SIG-M5 (cell line): ENCODE data around the gene STAC3.
A peak's percentile ranks its signal among the peaks of the same experiment; 100 is the strongest.

ENCODE experiments used
- DNase-seq: peaks from one replicate; lab custom pipeline; 2025; lab: John Stamatoyannopoulos, UW

STAC3 gene

GRCh38 chr12:57235728-57236131 is 15.3 kb downstream of the STAC3 start:
- DNase-seq, result no peak

DNA sequence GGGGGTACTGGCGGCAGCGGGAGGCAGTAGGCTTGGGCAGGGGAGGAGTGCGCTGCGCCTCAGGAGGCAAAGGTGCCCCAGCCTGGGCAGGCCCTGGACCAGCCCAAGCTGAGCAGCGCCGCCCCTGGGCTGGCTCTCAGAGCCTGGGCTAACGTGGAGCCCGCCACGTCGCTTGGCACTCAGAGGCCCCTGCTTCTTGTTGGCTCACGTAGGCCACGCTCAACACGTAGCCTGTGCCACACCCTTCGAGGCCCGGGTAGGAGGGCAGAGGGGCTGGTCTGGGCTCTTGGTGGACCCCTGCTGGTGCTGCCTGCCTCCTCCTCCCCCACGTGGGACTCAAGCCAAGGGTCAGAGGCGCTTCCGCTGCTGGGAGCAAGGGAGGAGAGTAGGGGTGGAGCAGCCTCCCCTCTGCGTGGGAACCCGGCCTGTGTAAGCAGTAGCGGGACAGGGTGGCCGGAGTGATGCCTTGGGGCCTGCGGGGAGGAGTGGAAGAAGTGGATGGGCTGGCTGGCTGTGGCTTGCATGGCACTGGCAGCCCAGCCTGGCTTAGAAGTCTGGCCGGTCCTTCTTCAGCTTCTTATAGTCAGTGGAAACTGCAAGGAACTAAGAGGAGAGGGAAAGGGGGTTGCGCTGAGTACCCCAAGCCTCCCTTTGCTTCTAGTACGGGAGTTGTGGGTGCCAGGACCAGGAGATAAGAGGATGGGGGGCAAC is 15.8 kb downstream of the STAC3 start:
- no peak for DNase-seq

GRCh38 chr12:57234571-57235016 is 16.4 kb downstream of the STAC3 start:
- no peak for DNase-seq

DNA sequence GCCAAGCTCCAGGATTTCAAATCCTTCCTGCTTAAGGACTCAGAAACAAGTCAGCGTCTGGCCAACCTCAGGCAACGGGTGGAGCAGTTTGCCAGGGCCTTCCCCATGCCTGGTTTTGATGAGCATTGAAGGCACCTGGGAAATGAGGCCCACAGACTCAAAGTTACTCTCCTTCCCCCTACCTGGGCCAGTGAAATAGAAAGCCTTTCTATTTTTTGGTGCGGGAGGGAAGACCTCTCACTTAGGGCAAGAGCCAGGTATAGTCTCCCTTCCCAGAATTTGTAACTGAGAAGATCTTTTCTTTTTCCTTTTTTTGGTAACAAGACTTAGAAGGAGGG is 16.8 kb downstream of the STAC3 start:
- DNase-seq, result no peak

DNA sequence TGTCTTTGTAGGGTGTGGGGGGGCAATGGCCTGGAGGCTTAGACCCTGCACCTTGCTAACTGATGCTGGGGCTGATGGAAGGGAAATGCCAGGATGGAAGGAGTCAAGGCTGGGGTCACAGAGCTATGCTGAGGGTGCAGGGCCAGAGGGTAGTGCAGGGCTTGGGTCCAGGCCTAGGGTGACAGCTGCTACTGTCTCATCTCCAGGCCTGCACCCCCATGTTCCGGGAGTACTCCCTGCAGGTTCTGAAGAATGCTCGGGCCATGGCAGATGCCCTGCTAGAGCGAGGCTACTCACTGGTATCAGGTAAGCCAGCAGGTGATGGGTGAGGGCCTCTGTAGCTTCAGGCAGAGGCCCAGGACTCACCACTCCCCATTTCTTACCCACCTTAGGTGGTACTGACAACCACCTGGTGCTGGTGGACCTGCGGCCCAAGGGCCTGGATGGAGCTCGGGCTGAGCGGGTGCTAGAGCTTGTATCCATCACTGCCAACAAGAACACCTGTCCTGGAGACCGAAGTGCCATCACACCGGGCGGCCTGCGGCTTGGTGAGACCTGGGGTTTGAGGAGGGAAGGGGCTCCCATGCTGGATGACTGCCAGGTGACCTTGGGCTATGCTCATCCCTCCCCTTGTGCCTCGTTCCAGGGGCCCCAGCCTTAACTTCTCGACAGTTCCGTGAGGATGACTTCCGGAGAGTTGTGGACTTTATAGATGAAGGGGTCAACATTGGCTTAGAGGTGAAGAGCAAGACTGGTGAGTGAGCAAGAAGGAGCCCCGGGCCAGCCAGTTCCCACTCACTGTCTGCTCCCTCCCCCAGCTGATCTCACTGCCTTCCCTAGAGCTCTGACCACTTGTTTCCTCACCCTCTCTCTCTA is 17.4 kb downstream of the STAC3 start:
- DNase-seq, result no peak

GRCh38 chr12:57232156-57232756 is 18.7 kb downstream of the STAC3 start:
- DNase-seq, result no peak

DNA sequence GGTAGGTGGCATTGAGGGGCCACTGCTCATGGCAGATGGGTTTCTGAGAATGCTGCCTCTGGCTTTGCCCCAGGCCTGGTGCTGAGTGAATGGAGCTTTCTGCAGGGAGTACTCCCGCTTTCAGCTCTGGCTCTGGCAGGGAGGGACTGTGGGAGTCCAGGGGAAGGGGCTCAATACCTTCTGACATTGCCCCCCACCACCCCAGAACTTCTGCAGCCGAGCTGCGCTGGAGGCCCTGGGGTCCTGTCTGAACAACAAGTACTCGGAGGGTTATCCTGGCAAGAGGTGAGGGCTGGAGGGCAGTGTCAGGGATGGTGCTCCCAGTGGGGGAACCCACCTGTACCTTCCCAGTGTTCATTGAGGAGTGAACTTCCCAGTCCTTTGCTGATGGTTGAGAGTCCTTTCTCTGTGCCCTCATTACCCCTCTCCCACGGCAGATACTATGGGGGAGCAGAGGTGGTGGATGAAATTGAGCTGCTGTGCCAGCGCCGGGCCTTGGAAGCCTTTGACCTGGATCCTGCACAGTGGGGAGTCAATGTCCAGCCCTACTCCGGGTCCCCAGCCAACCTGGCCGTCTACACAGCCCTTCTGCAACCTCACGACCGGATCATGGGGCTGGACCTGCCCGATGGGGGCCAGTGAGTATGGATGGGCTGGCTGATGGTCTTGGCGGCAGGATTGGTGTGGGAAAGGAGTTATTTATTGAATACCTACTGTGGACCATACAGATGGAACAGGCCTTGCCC is 19.5 kb downstream of the STAC3 start:
- no peak for DNase-seq

DNA sequence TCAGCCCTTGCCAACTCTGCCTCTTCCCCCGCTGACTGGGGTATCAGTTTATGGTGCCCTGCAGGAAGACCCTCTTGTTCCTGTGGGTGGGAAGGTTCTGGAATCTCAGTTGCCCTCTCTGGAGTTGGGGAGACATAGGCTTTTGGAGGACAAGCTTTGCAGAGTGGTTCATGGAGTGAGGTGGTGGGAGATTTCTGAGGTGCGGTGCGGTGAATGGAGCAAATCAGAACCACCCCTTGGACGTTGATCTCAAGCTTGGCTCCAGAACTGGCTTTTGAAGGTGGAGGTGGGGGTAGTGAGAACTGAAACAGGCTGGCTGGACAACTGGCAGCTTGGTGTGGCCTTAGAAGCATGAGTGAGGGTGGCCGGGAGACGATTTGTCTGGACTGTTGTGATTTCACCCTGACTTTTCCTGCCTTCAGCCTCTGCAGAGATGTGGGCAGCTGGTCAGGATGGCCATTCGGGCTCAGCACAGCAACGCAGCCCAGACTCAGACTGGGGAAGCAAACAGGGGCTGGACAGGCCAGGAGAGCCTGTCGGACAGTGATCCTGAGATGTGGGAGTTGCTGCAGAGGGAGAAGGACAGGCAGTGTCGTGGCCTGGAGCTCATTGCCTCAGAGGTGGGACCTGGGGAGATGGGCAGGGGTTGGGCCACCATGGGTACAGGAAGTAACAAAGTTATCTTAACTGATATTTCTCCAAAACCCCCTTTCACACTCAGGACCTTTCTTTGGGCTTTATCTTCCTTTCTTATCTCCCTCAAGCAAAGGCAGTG is 20.4 kb downstream of the STAC3 start:
- no peak for DNase-seq

- peak; percentile 88 for DNase-seq
Measured at GRCh38 chr12:57229634-57230380, 21.2 kb downstream of the STAC3 start, which contains the start of gene SHMT2. TSS of gene SHMT2 (plus strand) at chr12:57229711. CDS start at chr12:57229779, 68 bp downstream.

DNA sequence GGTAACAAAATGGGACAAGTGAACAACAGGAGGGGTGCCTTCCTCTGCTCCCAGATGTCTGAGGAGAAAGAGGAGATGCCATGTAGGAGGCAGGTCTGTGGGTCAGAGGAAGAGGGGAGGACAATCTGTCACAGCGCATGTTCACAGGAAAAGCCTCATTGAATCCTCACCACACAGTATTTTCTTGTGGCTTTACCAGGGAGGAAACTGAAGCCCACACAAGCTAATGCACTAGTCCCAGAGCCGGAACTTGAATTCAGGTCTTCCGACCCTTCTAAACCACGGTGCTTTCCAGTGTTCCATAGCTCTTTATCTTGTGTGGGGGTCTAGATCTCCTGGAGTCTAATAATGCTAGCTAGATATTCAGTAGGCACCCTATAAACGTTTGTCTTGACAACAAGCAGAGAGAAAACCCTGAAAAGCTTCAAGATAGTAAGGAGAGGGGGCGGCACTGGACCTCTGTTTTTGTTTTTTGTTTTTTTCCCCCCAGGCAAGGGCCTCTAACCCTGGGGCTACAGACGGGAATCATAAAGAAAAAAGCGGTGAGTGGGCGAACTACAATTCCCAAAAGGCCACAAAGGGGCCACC is 21.8 kb downstream of the STAC3 start:
- DNase-seq, result no peak

GRCh38 chr12:57227315-57228115 is 23.5 kb downstream of the STAC3 start:
- DNase-seq, result no peak

DNA sequence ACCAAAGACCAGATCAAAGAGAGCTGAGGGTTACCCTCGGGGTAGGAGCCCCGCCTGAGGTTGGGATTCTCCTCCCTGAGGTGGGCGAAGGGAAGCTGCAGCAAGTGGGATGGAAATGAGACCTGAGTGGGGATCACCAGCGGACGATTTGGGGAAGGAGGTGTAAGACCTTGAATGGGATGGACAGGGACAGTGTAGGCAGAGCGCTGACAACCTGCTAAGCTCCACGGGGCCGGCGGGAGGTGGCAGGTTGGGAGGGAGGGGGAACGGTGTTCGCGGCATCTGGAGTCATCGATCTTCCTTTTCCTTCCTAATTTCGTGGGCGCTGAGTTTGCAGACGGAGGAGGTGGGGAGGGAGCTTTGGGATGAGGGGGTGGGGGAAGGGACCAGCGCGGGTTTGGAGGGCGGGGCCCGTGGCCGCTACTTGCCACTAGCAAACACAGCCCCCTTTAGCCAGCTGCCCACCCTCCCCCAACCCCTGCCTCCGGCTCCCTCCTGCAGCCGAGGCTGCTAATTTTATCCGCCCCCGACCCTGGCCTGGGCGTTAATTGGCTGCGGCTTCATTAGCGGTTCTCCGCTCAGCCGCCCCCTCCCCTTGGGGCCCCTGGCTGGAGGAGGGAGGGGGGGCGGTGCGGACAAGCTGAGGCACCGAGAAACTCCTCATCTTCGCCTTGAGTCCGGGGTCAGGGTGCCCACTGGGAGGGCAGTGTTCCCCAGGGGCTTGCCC is 24.2 kb downstream of the STAC3 start:
- no peak for DNase-seq

DNA sequence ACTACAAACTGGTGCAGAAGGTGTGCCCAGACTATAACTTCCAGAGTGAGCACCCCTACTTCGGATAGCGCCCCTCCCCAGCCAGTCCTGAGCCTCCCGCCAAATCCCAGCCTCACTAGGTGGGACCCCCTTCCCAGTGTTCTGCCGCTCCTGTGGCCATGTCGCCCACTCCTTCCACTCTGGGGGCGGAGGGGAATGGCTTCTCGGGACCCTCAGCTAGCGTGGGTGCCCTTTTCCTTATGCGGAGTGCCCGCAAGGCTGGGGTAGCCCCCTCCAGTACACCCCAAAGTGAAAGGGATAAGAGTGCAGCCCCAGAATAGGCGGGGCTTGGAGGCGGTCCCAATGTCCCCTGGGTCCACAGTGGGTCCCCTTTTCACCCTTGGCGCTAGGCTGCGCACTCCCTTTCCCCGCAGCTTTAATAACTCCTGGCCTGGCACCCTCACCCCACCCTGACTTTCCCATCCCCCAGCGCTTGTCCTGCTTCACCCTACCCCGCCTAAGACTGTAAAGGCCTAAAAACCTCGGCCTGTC is 25.2 kb downstream of the STAC3 start:
- DNase-seq, result no peak

DNA sequence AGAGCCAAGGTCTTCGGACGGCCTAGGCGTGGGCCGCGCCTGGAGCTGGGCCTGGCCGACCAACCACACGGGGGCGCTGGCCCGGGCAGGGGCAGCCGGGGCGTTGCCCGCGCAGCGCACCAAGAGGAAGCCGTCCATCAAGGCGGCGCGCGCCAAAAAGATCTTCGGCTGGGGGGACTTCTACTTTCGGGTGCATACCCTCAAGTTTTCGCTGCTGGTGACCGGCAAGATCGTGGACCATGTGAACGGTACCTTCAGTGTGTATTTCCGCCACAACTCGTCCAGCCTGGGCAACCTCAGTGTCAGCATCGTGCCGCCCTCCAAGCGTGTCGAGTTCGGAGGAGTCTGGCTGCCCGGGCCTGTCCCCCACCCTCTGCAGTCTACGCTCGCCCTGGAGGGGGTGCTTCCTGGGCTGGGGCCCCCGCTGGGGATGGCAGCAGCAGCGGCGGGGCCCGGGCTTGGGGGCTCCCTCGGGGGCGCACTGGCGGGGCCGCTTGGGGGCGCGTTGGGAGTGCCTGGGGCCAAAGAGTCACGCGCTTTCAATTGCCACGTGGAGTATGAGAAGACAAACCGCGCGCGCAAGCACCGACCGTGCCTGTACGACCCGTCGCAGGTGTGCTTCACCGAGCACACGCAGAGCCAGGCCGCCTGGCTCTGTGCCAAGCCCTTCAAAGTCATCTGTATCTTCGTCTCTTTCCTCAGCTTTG is 25.9 kb downstream of the STAC3 start:
- DNase-seq, result no peak

GRCh38 chr12:57224278-57224972 is 26.6 kb downstream of the STAC3 start:
- no peak for DNase-seq

GRCh38 chr12:57223191-57224165 is 27.5 kb downstream of the STAC3 start:
- DNase-seq, result no peak
